ENCODE data around the gene SYCP2.
"Not testable (repeated sequence)": the region's sequence is repeated elsewhere in the genome, so short reads cannot be mapped to it uniquely, and the experiment has no call there.

Gene SYCP2, protein sequence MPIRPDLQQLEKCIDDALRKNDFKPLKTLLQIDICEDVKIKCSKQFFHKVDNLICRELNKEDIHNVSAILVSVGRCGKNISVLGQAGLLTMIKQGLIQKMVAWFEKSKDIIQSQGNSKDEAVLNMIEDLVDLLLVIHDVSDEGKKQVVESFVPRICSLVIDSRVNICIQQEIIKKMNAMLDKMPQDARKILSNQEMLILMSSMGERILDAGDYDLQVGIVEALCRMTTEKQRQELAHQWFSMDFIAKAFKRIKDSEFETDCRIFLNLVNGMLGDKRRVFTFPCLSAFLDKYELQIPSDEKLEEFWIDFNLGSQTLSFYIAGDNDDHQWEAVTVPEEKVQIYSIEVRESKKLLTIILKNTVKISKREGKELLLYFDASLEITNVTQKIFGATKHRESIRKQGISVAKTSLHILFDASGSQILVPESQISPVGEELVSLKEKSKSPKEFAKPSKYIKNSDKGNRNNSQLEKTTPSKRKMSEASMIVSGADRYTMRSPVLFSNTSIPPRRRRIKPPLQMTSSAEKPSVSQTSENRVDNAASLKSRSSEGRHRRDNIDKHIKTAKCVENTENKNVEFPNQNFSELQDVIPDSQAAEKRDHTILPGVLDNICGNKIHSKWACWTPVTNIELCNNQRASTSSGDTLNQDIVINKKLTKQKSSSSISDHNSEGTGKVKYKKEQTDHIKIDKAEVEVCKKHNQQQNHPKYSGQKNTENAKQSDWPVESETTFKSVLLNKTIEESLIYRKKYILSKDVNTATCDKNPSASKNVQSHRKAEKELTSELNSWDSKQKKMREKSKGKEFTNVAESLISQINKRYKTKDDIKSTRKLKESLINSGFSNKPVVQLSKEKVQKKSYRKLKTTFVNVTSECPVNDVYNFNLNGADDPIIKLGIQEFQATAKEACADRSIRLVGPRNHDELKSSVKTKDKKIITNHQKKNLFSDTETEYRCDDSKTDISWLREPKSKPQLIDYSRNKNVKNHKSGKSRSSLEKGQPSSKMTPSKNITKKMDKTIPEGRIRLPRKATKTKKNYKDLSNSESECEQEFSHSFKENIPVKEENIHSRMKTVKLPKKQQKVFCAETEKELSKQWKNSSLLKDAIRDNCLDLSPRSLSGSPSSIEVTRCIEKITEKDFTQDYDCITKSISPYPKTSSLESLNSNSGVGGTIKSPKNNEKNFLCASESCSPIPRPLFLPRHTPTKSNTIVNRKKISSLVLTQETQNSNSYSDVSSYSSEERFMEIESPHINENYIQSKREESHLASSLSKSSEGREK (N-terminal part only)

DNA sequence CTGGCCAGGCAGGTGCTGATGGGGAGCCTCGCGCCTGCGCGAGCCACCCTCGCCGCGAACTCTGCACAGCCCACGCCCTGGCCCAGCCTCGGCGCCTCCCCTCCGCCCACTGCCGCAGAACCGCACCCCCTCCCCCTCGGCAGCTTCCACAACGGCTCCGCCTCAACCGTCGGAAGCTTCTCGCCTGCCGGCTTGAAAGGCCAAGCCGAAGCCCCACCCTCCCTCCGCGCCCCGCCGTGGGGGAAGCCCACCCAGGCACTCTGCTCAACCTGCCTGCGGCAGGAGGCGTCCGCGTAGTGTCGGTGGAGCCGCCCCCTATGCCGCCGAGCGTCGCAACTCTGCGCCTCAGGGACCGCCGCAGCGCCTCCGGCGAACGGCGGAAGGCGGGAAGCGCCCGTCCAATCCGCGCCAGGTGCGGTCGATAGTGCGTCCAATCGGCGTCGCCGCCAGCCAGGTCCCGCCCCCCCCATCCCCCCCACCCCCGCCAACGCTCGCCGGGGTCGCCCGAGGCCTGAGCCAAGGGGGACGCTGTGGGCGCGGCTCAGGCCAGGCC lies at the start of gene SYCP2:
TSS of gene SYCP2 (minus strand) at position 342 of the 553 bp plus-strand sequence. CDS start 11,224 bp downstream, outside the sequence.
- DNase-seq, result peak; percentile 61

DNA sequence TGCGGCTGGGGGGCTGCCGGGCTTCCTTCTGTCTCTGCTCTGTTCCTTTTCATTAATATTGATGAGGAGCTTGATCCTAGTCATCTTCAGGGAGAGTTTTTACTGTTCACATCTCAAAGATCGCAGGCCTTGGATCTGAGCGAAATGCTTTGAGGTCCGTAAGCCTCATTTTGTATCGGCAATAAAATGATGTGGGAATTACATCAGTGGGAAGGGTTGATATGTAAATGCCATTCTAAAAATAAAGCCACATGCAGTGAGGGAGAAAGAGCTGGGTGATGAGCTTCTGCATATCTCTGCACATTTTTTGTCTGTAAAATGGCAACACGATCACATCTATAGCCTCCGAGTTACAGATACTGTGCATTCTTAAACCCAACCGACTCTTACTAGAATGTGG lies 49.6 kb upstream of the SYCP2 start:
- DNase-seq, result no peak

DNA sequence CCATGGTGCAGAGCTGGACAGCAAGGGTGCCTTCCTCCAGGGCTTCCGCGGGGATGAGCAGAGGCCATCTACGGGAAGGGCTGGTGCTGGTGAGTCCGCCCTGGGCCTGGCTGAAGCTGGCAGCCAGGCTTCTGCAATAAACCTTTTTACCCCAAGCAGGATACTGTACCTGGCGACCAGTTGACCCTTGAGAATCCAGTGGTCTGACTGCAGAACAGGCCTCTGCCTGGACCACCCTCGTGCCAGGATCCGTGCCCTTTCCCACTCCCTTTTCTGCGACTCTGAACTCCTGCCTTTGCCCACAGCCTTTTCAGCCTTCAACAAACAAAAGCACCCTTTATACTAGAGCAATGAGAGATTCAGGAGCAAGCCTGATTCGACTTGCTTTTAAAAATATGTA lies 43.6 kb upstream of the SYCP2 start:
- DNase-seq, result no peak

DNA sequence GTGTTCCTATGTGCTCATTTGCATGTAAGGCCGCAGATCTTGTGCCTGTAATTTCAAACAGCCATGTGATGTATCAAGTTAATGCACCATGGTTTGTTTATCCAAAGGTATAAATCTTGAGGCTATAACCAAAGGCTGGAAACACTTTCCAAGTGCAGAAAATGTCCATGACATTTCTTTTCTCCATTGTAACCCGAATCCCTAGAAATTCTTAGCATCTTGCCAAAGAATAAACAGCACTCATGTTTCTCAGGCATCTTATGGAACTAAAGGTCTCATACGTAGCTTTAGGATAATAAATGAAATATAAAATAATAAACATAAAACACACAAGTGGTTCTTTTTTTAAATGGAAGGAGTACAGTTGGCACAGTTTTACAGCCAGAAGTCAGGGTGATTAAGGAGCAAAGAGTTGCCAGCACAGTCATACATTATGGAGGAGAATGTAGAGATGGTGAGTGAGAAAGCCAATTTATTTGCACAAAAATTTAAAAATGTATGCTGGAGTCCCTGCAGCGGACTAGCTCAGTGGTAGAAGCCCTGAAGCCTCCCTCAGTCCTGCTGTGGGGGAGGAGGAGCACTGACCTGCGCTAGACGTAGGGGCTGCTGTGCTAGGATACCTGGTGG lies 42.8 kb upstream of the SYCP2 start:
- DNase-seq, result no peak

DNA sequence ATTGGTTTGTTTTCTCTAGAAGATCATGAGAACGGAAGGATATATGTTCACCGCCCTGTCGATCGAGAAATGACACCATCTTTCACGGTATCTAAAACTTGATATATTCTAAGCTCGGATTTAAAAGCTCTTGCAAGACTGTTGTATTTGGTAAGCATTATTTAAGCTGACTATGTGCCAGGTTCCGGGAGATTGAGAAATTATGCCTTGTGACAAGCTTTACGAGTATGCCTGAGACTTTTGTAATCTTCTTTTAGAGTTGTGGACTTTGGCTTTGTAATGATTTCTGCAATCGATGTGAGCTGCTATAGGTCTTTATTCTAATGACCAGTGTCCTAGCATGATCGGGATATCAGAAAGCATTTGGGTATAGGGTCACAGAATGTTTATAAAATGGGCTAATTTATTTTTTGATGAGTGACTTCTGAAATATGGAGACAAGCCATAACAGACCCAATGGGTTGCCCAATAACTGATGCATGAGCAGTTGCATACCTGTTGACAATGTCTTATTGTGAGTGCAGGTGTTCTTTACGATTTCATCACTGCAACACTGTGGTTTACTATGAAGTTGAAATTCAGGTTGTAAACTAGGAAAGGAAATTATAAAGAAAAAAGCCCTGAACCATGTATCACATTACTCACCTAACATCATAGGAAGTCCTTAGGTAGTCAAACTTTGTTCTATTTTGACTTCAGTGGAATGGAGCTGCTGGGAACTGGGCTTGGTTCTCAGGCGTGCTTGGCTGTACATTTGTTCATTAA lies 38.8 kb upstream of the SYCP2 start:
- no peak for DNase-seq

DNA sequence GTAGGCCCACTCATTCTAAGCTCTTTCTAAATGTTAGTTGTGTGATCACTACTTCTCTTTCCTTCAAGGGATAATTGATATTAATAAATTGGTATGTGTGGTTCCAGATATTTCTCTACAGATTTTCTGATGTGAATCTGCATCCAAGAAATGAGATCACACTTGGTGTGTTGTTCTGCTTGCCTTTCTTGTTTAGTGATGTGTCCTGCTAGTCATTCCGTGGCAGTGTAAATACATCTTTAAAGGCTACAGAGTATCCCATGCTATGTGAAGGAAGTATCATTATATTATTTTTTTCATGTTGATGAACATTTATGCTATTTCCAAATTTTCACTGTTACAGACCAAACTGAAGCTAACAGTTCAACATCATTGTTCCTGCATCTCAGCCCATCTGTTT lies 38.0 kb upstream of the SYCP2 start:
- DNase-seq, result no peak

DNA sequence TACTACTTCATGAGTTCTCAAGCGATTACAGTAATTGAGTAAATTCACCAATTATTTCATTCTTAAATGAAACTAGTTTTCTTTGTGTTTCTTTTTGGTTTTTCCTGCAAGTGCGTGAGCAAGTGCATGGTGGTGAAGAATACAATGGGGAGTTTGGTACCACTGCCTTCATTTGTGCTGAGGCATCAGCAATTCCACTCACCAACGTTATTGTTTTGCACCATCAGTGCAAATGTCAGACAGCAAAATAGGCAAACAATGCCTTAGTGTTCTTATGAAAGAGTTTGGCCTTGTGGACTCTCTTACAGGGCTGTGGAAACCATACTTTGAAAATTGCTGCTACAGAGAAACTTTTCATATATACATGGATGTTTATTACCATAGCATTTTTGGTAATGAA lies 33.0 kb upstream of the SYCP2 start:
- no peak for DNase-seq

DNA sequence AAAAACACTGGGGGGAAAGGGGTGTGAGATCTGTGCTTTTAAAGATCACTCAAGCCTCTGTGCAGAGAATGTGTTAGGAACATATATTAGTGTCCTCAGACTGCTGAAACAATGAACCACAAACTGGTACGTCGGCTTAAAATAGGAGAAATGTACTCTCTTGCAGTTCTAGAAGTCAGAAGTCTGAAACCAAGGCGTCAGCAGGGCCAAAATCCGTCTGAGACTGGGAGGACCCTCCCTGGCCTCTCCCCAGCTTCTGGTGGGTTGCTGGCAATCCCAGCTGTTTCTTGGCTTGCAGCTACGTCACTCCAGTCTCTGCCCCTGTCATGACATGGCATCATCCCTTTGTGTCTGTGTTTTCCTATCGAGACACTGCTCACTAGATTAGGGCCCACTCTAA lies 28.7 kb upstream of the SYCP2 start:
- DNase-seq, result no peak

DNA sequence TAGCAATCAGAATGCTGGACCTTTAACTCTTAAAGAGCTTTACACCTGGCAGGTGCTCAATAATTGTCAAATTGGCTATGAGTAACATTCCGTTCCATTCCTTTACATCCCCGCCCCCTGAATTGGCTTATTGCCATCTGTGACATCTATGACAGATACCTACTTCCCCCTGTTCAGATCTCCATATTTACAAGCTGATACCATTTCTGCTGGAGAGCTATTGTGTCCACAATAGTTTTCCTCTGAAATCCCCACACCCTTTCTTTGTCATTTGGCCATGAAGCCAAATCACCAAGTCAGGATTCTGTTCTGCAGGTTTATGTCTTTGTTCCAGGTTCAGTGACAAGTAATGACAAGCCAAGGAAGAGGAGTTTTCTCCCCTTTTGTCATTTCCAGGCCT lies 28.0 kb upstream of the SYCP2 start:
- DNase-seq, result no peak

DNA sequence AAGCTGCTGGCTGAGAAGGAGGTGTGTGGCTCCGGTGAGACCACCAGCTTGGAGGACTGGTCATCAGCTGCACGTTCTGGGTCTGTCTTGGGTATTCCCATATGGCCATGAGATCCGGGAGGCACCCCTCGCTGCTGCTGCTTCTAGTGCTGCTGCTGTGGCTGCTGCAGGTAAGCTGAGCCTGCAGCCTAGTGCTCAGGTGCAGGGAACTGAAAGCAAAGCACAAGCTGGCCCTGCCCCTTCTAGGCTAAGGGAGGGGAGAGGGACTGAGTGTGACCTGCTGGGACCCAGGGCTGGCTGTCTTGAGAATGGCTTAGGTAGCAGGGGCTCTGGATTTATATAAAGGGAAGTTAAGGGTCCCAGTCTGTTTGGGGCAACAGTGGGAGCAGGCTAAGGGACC lies 25.2 kb upstream of the SYCP2 start:
- DNase-seq, result no peak

DNA sequence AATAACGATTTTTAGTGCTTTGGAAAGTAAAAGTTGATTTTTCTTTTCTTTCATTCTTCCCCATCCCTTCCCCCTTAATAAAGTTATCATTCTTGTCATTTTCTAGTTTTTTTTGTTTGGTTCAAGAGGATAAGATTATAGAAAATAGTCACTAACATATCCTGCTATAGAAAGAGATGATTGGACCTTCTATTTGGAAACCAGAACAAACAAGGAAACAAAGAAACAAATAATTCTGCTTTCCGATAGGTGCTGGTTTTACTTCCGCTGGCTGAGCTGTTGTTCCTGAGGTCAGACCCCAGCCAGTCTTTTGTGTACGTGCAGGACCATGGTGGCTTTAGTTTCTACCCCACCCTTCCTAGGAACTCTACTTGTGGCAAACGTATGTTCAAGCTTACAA lies 24.7 kb upstream of the SYCP2 start, which contains the start of gene CDH26:
TSS of gene CDH26 (plus strand) at position 301 of the 400 bp plus-strand sequence. CDS start 304 bp downstream, outside the sequence.
- DNase-seq, result no peak

DNA sequence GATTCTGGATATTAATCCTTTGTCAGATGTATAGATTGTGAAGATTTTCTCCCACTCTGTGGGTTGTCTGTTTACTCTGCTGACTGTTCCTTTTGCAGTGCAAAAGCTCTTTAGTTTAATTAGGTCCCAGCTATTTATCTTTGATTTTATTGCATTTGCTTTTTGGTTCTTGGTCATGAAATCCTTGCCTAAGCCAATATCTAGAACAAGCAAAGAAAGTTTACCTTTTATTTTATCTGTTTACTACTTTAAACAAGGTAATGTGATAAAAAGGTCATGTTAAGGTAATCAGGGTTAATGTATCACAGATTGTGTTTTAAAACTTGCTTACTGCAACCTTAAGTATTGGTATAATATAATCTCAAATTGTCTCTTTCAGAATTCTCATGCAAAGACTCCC lies 24.1 kb upstream of the SYCP2 start:
- not testable (repeated sequence) for DNase-seq

DNA sequence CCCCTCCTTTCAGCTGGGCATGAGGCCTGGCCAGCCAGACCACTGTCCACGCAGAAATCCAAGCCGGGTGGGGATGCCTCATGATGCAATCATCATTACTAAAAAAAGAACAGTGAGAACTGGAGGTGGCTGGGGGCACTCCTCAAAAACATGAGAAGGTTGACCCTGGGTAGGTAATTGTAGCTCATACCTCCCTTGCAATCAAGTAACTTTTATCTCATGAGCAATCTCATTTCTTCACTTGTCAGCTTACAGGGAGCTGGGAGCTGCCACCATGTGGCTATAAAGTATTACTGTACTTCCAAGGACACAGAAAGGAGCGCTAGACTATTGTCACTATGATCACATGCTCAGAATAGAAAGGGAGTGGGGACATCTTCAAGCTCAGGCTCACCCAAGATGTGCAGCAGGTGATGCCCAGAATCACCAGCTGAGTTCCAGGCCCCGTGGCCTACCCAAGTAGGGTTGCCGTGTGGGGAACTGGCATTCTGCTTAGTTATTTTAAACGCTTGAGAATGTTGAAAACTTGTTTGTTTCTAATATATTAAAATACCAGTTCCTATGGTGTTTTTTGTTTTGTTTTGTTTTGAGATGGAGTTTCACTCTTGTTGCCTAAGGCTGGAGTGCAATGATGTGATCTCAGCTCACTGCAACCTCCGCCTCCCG lies 21.8 kb upstream of the SYCP2 start:
- no peak for DNase-seq

DNA sequence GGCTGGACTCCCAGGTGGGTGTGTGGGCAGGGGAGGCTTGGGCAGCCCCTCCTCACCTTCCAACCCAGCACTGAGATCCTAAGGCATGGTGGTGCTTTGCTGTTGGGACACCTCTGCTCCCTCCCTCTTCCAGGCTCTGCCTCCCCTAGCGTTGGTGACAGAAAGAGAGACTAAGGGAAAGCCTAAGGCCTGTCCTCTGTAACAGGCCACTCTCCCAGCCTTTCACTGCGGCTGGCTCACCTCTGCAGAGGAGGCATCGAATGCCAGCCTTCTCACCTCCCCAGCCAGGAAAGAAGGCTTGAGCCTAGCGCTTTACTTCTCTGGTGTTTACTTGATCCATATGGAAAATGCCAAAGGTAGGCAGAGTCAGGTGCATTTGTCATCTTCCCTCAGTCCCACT lies 21.3 kb upstream of the SYCP2 start:
- no peak for DNase-seq

DNA sequence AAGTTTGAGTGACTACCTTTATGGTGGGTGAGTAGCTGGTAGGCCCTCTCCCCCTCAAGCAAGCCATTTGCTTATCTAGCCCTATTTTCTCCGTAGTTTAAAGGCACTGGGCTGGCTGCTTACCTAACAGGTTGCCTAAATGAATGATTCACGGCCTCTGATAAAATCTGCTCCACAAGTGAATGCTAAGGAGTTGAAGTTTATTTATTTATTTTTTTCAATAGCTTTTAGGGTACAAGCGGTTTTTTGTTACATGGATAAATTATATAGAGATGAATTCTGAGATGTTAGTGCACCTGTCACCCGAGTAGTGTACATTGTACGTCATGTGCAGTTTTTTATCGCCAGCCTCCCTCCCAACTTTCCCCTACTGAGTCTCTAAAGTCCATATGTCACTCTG lies 16.5 kb upstream of the SYCP2 start:
- no peak for DNase-seq

DNA sequence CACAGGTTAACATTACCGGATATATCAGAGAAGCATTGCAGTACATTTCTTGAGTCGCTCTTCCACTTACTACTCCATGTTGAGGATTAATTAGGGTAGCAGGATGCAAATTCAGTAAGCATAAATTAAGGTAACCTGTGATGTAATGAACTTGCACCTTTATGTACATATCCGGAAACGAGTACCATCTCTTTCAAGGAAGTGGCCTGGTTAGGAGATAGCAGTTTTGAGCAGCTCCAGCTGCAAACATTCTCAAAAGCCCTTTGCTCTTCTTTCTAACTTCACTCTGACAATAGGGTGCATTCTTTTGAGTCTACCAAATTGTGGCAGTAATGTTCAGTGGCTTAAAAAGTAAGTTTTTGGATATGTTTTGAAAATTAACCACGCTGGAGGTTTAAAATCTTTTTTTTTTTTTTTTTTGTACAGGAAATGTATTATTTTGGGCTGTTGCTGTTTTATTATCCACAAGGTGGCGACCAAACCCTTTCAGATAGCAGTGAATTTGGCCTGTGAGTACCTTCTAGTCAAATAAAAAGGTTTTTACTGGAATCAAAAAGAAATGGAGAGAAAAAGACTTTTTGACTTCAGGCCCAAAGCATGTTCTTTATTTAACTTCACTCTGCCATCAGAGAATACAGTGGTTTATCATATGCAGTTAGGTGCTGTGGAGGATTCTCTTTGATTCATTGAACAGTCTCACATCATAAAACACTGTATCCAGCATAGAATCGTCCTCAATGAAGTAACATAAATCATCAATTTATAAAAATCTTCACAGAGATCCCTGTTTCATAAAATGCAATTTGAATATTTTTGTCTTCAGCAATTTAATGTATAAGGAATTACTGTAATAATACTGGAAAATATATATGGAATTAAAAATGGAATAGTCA lies 15.6 kb upstream of the SYCP2 start:
- DNase-seq, result peak; percentile 25

DNA sequence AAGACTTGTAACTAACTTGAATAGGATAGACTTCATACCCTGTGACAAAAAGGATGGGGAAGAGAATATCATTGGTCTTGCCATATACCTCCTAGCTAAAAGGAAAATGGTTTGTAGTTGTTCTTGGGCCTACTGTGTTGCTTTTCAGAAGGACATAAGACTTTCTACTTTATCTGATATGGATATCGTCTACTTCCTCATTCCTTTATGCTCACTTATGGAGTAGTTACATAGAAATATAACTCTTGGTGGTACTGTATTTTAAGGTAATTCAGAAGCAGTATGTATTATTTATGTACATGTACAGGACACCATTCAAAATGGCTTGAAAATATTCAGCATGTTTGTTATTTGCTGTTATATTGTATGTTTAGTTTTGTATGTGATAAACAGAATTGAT lies 14.8 kb upstream of the SYCP2 start:
- DNase-seq, result no peak

DNA sequence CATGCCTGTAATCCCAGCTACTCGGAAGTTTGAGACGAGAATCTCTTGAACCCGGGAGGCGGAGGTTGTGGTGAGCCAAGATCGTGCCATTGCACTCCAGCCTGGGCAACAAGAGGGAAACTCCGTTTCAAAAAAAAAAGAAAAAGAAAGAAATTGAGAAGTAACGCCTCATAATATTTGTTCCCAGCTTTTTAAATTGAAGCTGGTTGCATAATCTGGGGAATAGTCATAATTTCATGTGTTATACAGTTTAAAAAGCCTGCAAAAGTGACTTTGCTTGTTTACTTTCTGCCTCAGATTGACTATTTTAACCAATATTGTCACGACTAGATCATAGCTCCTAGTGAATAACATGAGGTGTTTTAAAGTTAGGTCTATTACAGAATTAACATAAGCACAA lies 13.9 kb upstream of the SYCP2 start:
- DNase-seq, result no peak

DNA sequence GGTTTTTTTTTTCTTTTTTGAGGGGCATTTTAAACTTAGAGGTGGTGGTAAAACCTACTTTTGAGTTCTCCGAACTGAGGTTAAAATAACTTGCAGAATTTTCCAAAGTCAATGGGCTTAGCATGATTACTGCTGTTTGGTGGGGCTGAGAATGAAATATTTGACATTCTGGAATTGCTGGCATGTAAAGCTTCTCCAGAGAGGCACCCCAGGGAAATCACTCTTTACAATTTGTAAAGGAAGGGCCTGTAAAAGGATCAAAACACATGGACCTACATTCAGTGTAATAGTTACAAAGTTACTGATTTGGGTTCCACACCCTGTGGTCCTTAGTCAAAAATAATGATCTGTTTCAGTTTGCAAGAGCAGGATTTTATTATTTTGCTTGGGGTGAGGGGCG lies 12.3 kb upstream of the SYCP2 start:
- no peak for DNase-seq

DNA sequence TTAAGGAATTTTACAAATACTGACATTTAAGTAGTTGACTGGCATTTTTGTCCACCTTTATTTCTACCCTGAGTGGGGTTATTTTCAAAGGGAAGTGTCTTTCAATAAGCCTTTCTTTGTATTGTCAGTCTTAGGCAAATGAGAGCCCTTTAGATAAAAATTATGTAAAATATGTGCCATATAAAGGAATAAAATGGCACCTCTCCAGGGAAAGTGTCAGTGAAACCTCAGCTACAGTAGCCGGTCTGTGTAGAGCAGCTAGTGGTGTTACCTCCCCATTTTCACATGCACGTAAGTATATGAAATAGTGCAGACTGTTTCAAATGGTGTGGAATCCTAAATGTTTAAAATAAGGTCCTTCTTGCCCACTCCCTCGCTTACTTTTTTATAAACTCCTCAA lies 11.7 kb upstream of the SYCP2 start:
- DNase-seq, result no peak

All from stimulated activated CD4-positive, alpha-beta T cell treated with anti-CD3 and anti-CD28 coated beads, Interleukin-4, amount 100 ng/mL, for 24 hours (primary cell).